PFSK-1 (cell line): ENCODE results near the gene PALLD.

Source experiments
- FOXP2 ChIP-seq: optimal IDR thresholded peaks from 2 replicates; pipeline ENCODE3; 2011; ENCODE audit warnings: borderline replicate concordance, control low read depth, inconsistent platforms; ENCODE audit not compliant: insufficient read depth; ENCODE audit errors: extremely low read length, extremely low read depth
- POLR2AphosphoS5 ChIP-seq: IDR thresholded peaks from 2 replicates; pipeline ENCODE4 v1.6.1; 2012; ENCODE audit warnings: low read depth, mild to moderate bottlenecking, control low read depth, low read length, moderate library complexity
- SIN3A ChIP-seq: IDR thresholded peaks from 2 replicates; pipeline ENCODE4 v1.6.1; 2012; ENCODE audit warnings: mild to moderate bottlenecking, low read length, moderate library complexity, borderline replicate concordance; ENCODE audit not compliant: insufficient read depth
- TAF1 ChIP-seq: IDR thresholded peaks from 2 replicates; pipeline ENCODE4 v1.6.1; 2012; ENCODE audit warnings: low read length, control low read depth, borderline replicate concordance; ENCODE audit not compliant: insufficient read depth
- TF ChIP-seq, protein P1 (sequence below), 2 experiments: IDR thresholded peaks; 2 replicates each; pipeline versions ENCODE4 v1.6.1 to v1.8.0; 2011 to 2012; ENCODE audit warnings: low read depth in 2 of 2, low read length in 2 of 2, control low read depth in 1 of 2, inconsistent platforms in 1 of 2, mild to moderate bottlenecking in 1 of 2, moderate library complexity in 1 of 2; ENCODE audit not compliant: insufficient read depth in 1 of 2

- TF ChIP-seq POLR2AphosphoS5 (no peak), TAF1 (no peak), SIN3A (no peak), FOXP2 (no peak)
- TF ChIP-seq, protein P1, sequence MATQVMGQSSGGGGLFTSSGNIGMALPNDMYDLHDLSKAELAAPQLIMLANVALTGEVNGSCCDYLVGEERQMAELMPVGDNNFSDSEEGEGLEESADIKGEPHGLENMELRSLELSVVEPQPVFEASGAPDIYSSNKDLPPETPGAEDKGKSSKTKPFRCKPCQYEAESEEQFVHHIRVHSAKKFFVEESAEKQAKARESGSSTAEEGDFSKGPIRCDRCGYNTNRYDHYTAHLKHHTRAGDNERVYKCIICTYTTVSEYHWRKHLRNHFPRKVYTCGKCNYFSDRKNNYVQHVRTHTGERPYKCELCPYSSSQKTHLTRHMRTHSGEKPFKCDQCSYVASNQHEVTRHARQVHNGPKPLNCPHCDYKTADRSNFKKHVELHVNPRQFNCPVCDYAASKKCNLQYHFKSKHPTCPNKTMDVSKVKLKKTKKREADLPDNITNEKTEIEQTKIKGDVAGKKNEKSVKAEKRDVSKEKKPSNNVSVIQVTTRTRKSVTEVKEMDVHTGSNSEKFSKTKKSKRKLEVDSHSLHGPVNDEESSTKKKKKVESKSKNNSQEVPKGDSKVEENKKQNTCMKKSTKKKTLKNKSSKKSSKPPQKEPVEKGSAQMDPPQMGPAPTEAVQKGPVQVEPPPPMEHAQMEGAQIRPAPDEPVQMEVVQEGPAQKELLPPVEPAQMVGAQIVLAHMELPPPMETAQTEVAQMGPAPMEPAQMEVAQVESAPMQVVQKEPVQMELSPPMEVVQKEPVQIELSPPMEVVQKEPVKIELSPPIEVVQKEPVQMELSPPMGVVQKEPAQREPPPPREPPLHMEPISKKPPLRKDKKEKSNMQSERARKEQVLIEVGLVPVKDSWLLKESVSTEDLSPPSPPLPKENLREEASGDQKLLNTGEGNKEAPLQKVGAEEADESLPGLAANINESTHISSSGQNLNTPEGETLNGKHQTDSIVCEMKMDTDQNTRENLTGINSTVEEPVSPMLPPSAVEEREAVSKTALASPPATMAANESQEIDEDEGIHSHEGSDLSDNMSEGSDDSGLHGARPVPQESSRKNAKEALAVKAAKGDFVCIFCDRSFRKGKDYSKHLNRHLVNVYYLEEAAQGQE (IDR thresholded peaks at IDR 0.05; ENCODE audit: insufficient read depth in 1 of 2, low read depth in 2 of 2, low read length in 2 of 2), result no peak
These were observed 2.4 kb downstream of the PALLD start for GRCh38 chr4:168499241-168499640.
